NCI-H128 (cell line): ENCODE results near the gene ZNF675.
"Not testable (repeated sequence)": the region's sequence is repeated elsewhere in the genome, so short reads cannot be mapped to it uniquely, and the experiment has no call there.

ENCODE experiments used
- DNase-seq: peaks from one replicate; lab custom pipeline; 2025; ENCODE audit not compliant: unreplicated experiment; lab: John Stamatoyannopoulos, UW

The ZNF675 gene

GRCh38 chr19:23686621-23687423, at the start of gene ZNF675:
Gene ZNF675, minus strand, starts transcription at chr19:23687212. Its CDS starts 179 bp downstream, at chr19:23687033.
- DNase-seq = peak; percentile 91

GRCh38 chr19:23730729-23731465, 43.9 kb upstream of the ZNF675 start:
- DNase-seq = not testable (repeated sequence)

GRCh38 chr19:23724161-23724560, 37.1 kb upstream of the ZNF675 start:
- not testable (repeated sequence) for DNase-seq

GRCh38 chr19:23718802-23719201, 31.8 kb upstream of the ZNF675 start:
- DNase-seq = no peak

GRCh38 chr19:23716792-23717191, 29.8 kb upstream of the ZNF675 start:
- no peak for DNase-seq

GRCh38 chr19:23709347-23709746, 22.3 kb upstream of the ZNF675 start:
- DNase-seq = no peak

GRCh38 chr19:23706657-23707056, 19.6 kb upstream of the ZNF675 start:
- no peak for DNase-seq

- DNase-seq = no peak
These were observed 12.5 kb upstream of the ZNF675 start for GRCh38 chr19:23699521-23699860.

GRCh38 chr19:23698711-23699520, 11.9 kb upstream of the ZNF675 start:
- no peak for DNase-seq

GRCh38 chr19:23692937-23693336, 5.9 kb upstream of the ZNF675 start:
- not testable (repeated sequence) for DNase-seq

GRCh38 chr19:23673132-23673531, 13.9 kb downstream of the ZNF675 start:
- no peak for DNase-seq

- DNase-seq = not testable (repeated sequence)
These were observed 18.4 kb downstream of the ZNF675 start for GRCh38 chr19:23668606-23669005.

- DNase-seq = no peak
These were observed 21.2 kb downstream of the ZNF675 start for GRCh38 chr19:23665651-23666410.

GRCh38 chr19:23649817-23650216, 37.2 kb downstream of the ZNF675 start:
- not testable (repeated sequence) for DNase-seq
